Body of pancreas (tissue), 4 donors: ENCODE results near the gene KCNAB1.

Experiments used
- CTCF ChIP-seq, 7 experiments: fragments of 450-650 bp in 4 of 7; fragments of 200-600 bp in 3 of 7; sonication (generic) in 3 of 7; IDR thresholded peaks; one replicate each; pipeline ENCODE4 v1.5.1; 2016 to 2019; ENCODE audit warnings: antibody characterized with exemption in 7 of 7
- POLR2A ChIP-seq, 3 donors: fragments of 450-650 bp; IDR thresholded peaks; one replicate each; pipeline ENCODE4 v1.6.1; 2016; ENCODE audit warnings: antibody characterized with exemption in 3 of 3, mild to moderate bottlenecking in 2 of 3

GRCh38 chr3:156368189-156368588 lies 247.8 kb downstream of the KCNAB1 start:
- TF ChIP-seq CTCF (IDR thresholded peaks at IDR 0.05) (no peak), POLR2A (IDR thresholded peaks at IDR 0.05) (no peak)
